Gastroesophageal sphincter (tissue), 3 donors: ENCODE measurements around the gene PRR35.

Experiments used
- EP300 ChIP-seq: sonication (generic); formaldehyde crosslinking; IDR thresholded peaks from one replicate; pipeline ENCODE4 v1.6.1; 2017; ENCODE audit warnings: antibody characterized with exemption, mild to moderate bottlenecking
- POLR2A ChIP-seq, 2 donors: fragments of 450-650 bp; IDR thresholded peaks; one replicate each; pipeline ENCODE4 v1.6.1; 2017; ENCODE audit warnings: antibody characterized with exemption in 2 of 2, mild to moderate bottlenecking in 2 of 2, moderate library complexity in 1 of 2
- POLR2AphosphoS5 ChIP-seq: sonication (generic); formaldehyde crosslinking; IDR thresholded peaks from one replicate; pipeline ENCODE4 v1.6.1; 2017; ENCODE audit warnings: antibody characterized with exemption
- TF ChIP-seq, protein P1 (sequence below), 4 experiments: fragments of 200-600 bp in 2 of 4; fragments of 450-650 bp in 2 of 4; sonication (generic) in 1 of 4; IDR thresholded peaks; one replicate each; pipeline ENCODE4 v1.5.1; 2017 to 2019; ENCODE audit warnings: antibody characterized with exemption in 4 of 4, mild to moderate bottlenecking in 2 of 4, moderate library complexity in 2 of 4

DNA sequence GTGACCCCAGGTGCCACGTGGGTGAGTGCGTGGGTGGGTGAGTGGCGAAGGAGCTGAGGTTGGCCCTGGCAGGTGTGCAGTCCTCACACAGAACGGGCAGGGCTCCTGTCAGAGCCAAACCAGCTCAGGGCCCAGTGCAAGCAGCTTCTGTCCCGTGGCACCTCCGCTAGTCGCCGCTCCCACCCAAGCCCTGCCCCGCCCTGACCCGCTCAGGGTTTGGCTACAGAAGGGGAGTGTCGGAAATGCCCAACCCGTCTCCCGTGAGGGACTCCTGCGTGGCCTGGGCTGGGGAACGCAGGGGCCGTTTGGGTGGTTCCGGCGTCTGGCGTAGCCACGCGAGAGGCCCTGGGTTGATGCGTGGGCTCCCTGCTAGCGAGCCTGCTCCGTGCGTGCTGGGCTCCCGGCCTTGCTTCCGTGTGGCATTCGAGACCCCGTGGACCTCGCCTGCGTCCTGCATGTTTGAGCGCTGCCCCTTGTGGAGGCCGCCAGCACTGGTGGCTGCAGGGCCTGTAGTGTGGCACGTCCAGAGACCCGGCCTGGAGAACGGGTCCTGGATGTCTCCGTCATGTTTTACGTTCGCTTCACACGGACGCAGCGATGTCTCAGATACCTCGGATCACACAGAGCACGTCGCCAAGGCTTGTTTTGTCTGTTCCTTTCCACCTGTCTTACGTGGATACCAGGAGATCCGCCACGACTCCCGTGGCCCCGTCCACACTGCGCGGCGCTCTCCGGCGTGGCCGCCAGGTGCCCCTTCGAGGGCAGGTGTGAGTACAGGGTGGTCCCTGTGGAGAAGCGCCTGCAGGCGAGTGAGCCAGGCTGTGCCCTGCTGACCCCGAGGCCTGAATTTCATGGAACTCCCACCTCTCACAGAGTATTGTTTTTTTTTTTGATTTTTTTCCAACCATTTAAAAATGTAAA lies 22.5 kb upstream of the PRR35 start:
- TF ChIP-seq, protein P1, sequence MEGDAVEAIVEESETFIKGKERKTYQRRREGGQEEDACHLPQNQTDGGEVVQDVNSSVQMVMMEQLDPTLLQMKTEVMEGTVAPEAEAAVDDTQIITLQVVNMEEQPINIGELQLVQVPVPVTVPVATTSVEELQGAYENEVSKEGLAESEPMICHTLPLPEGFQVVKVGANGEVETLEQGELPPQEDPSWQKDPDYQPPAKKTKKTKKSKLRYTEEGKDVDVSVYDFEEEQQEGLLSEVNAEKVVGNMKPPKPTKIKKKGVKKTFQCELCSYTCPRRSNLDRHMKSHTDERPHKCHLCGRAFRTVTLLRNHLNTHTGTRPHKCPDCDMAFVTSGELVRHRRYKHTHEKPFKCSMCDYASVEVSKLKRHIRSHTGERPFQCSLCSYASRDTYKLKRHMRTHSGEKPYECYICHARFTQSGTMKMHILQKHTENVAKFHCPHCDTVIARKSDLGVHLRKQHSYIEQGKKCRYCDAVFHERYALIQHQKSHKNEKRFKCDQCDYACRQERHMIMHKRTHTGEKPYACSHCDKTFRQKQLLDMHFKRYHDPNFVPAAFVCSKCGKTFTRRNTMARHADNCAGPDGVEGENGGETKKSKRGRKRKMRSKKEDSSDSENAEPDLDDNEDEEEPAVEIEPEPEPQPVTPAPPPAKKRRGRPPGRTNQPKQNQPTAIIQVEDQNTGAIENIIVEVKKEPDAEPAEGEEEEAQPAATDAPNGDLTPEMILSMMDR (IDR thresholded peaks at IDR 0.05): no peak
- TF ChIP-seq POLR2A (IDR thresholded peaks at IDR 0.05): no peak
- no peak for TF ChIP-seq EP300
- TF ChIP-seq POLR2AphosphoS5: no peak
